WERI-Rb-1 (cell line): Measurements from ENCODE around the gene TXN.

Experiments used
- DNase-seq: peaks from one replicate; pipeline ENCODE4 v3.0.0-alpha.2; 2020
- H3K27ac ChIP-seq: fragments of 250-450 bp; sonication (Bioruptor Pico); 2 replicates; pipeline ENCODE4 v1.5.1; 2020; ENCODE audit warnings: mild to moderate bottlenecking, moderate library complexity
- H3K27me3 ChIP-seq: fragments of 250-450 bp; sonication (Bioruptor Pico); 2 replicates; pipeline ENCODE4 v1.5.1; 2021; ENCODE audit warnings: mild to moderate bottlenecking, low read depth, moderate library complexity; ENCODE audit not compliant: insufficient read depth, severe bottlenecking
- H3K36me3 ChIP-seq: fragments of 250-450 bp; sonication (Bioruptor Pico); 2 replicates; pipeline ENCODE4 v1.5.1; 2020; ENCODE audit warnings: mild to moderate bottlenecking, moderate library complexity
- H3K4me3 ChIP-seq: 2 replicates; pipeline ENCODE4 v1.5.1; 2011; ENCODE audit warnings: low read depth, mild to moderate bottlenecking, control low read depth, low read length
- H3K9me3 ChIP-seq: fragments of 250-450 bp; sonication (Bioruptor Pico); 2 replicates; pipeline ENCODE4 v1.5.1; 2021; ENCODE audit warnings: mild to moderate bottlenecking, moderate library complexity; ENCODE audit not compliant: severe bottlenecking
- CTCF ChIP-seq: IDR thresholded peaks from 2 replicates; pipeline ENCODE4 v1.5.1; 2011; ENCODE audit warnings: low read depth, mild to moderate bottlenecking, control low read depth, inconsistent platforms, low read length

TXN gene

GRCh38 chr9:110290001-110290400, 33.7 kb upstream of the TXN start:
- TF ChIP-seq CTCF, result no peak
- no peak for DNase-seq
- Histone ChIP-seq H3K4me3 (no peak overlapping the region), H3K36me3 (no peaks in the 10 kb centered on the region), H3K27me3 (peaks cover 96% of the 10 kb centered on the region), H3K27ac (no peak overlapping the region), H3K9me3 (peaks cover 5% of the 10 kb centered on the region)

- H3K4me3 ChIP-seq, result no peak overlapping the region
- H3K27me3 ChIP-seq, result peaks cover 93% of the 10 kb centered on the region
- DNase-seq, result no peak
- H3K36me3 ChIP-seq, result no peaks in the 10 kb centered on the region
- H3K27ac ChIP-seq, result no peak overlapping the region
- peaks cover 5% of the 10 kb centered on the region for H3K9me3 ChIP-seq
- TF ChIP-seq CTCF, result no peak
Measured at GRCh38 chr9:110288503-110288902, 32.2 kb upstream of the TXN start.

GRCh38 chr9:110287289-110287680, 31.0 kb upstream of the TXN start:
- no peak for TF ChIP-seq CTCF
- Histone ChIP-seq H3K27me3 (peaks cover 93% of the 10 kb centered on the region), H3K9me3 (peaks cover 5% of the 10 kb centered on the region), H3K4me3 (no peak overlapping the region), H3K36me3 (no peaks in the 10 kb centered on the region), H3K27ac (no peak overlapping the region)
- DNase-seq, result no peak

- Histone ChIP-seq H3K4me3 (no peak overlapping the region), H3K27me3 (peaks cover 93% of the 10 kb centered on the region), H3K36me3 (no peaks in the 10 kb centered on the region), H3K9me3 (no peaks in the 10 kb centered on the region), H3K27ac (no peak overlapping the region)
- no peak for TF ChIP-seq CTCF
- no peak for DNase-seq
Measured at GRCh38 chr9:110284211-110284844, 28.0 kb upstream of the TXN start.

- peaks cover 93% of the 10 kb centered on the region for H3K27me3 ChIP-seq
- TF ChIP-seq CTCF, result no peak
- no peak for DNase-seq
- no peak overlapping the region for H3K4me3 ChIP-seq
- H3K36me3 ChIP-seq, result no peaks in the 10 kb centered on the region
- no peaks in the 10 kb centered on the region for H3K9me3 ChIP-seq
- H3K27ac ChIP-seq, result no peak overlapping the region
Measured at GRCh38 chr9:110283751-110284150, 27.4 kb upstream of the TXN start.

GRCh38 chr9:110282739-110283081, 26.4 kb upstream of the TXN start:
- Histone ChIP-seq H3K4me3 (no peak overlapping the region), H3K36me3 (no peaks in the 10 kb centered on the region), H3K27ac (no peak overlapping the region), H3K27me3 (peaks cover 91% of the 10 kb centered on the region), H3K9me3 (no peaks in the 10 kb centered on the region)
- no peak for DNase-seq
- no peak for TF ChIP-seq CTCF
